ENCODE measurements around the gene KDM7A.
"Not testable (repeated sequence)": the region's sequence is repeated elsewhere in the genome, so short reads cannot be mapped to it uniquely, and the experiment has no call there.

KDM7A gene

DNA sequence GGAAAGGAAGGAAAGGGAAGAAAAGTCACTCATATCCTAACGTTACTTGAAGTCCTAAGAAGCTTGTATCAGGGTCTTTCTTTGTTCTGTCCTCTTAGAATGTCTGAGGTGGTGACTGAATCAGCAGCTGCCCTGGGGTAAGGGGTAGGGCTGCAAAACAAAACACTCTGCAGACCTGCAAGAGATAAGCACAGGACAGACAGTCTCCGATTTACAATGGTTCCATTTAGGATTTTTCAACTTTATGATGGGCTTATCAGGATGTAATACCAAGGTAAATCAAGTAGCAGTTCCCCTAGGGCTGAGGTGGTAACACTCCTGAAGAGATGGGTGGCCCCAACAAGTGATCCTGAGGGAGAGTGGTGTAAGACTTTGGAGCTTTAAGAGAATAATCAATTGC is 16.5 kb downstream of the KDM7A start:
- no peak for DNase-seq (ENCODE audit: low spot score)

DNA sequence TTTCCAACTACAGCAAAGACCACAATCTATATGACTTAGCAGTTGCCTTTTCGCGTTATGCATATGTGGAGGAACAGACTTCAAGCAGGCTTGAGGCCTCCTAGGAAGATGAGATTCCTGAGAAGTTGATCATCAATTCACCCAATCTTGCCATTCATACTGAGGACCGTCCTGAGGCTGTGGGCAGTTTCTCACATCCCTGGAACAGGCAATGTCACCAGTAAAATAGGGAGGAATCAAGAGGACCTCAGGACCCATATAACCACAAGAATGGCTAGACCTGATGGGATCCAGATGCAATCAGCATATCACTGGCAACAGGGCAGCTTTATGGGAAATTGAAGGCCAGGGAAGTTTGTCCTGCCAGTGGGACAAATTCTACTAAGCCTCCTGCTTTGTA is 17.3 kb downstream of the KDM7A start:
- DNase-seq (ENCODE audit: low spot score): no peak

DNA sequence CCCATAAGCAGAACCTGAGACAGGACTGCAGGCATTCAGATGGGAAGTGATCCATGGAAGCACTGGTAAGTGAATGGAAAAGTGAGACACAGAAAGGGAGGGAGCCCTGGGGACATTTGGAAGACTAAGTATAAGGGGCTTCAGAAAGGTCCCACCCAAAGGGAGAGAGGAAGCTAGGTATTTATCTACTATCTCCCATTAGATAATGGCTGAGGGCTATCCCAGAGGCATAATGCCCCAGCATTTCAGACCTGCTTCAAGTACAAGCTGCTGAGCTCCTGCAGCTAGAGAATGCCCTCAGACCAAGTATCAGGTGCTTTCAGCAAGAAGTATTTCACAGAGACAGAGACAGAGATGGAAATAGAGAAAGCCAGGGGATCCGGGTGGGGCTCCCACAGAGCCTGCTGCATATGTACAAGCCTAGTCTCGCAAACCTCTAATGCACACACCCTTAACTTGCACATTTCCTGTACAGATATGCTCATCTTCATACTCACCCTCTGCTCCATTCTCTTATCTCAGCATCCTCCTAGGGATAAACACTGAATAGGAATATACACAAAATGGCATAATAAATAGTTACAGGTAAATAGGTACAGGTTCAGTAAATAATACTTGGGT is 20.2 kb downstream of the KDM7A start:
- no peak for DNase-seq (ENCODE audit: low spot score)

DNA sequence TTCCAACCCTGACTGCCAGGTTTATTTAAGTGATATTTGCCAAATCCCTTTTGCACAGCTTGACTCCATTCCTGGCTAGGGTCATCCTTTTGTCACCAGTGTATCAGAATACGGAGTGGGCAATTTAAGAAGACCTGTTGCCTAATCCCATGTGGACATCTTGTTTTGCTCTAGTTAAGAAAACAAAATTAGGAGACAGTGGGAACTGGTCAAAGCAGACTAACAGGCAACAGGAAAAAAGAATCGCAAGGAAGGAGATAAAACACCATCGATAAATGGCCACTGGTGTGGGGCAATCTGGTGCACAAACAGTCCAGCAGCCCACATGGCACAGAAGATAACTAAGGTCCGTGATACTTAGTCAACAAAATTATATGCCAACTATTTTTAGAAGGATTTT is 21.4 kb downstream of the KDM7A start:
- DNase-seq (ENCODE audit: low spot score): no peak

DNA sequence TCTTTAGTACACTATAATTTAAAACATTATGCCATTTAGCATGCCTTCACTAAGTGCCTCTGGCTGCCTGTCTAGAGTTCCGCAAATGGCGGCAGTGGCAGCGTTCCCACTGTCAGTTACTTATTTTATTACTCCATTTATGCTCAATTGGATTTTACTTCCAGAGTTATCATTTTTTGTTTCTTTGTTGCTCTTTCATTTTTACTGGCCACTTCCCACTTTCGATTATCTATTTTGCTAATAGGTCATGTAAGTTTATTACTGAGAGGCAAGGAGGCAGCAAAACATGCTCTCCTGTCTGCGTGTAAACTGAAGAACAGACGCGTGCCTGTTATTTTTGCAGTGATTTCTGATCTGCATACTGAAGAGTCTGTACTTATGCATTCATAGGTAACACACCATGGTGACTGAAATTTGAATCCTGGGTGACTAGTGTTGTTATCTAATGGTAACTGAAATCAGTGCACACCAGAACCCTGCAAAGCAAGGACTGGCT is 23.1 kb downstream of the KDM7A start:
- DNase-seq (ENCODE audit: low spot score): no peak

DNA sequence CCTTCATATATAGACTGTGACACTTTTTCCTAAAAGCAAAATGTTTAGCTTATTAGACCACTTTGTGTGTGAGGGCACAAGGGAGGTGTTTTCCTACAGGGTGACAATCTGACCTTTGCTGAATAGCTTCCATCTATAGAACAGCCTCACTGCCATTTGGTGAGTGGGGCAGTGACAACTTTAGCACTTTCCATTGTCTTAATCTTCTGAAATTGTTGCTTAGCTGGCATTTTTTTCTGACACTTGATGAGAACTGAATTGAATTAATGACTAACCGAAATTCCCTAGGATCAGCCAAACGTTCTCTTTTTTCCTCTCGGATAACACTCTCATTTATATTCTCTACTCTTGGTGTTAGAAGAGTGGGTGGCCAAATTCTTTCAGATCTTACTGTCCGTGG is 30.2 kb downstream of the KDM7A start:
- DNase-seq (ENCODE audit: low spot score): no peak

DNA sequence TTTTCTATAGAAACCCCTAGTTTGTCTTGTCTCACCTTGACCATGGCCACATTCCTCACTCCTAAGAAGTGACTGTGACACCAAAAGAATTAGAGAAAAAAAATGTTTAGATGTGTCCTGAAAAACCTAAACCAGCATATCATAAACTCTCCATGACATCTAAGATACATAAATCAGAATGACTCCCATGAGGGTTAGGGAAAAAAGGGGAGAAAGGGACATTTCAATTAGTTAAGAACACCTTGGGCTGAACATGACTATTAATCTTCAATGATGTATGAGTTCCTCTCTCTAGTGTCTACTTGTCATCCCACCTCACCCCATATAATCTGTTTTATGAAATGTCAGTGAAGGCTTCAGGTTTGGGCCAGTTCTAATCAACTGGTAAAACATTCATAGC is 31.1 kb downstream of the KDM7A start:
- DNase-seq (ENCODE audit: low spot score): no peak

DNA sequence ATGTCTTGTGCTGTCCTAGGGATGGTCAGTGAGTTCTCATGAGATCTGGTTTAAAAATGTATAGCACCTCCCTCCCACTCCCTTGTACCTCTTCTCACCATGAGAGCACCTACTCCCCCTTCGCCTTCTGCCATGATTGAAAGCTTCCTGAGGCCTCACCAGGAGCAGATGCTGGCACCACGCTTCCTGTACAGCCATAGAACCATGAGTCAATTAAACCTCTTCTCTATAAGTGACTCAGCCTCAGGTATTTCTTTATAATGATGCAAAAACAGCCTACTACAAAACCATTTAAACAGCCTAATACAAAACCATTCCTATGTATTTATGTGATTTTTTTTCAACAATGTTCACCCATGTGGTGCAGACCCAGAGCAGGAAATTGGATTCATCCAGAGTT is 32.0 kb downstream of the KDM7A start:
- no peak for DNase-seq (ENCODE audit: low spot score)

DNA sequence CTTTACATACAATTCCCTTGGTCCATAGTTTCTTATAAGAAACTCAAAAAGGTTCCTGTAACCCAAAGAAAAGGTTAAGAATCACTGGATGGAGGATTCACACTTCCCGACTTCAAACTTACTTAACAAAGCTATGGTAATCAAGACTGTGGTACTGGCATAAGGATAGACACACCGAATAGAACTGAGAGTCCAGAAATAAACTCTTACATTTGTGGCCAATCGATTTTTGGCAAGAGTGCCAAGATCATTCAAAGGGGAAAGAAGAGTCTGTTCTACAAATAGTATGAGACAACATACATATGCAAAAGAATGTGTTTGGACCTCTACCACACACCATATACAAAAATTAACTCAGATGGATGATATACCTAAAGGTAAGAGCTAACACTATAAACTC is 32.8 kb downstream of the KDM7A start:
- no peak for DNase-seq (ENCODE audit: low spot score)

DNA sequence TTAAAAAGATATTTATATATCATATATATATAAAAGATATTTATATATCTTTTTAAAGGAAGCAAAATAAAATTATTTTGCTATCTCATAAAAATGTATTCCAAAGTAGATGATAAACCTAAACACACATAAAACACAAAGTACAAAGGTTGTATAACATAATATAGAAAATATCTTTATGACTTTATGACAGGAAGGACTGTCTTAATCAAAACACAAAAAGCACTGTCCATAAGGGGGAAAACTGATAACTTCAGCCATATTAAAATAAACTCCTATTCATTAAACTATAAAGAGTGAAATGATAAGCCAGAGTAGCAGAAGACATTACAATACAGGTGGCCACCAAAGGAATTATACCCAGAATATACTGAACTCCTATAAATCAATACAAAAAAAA is 34.8 kb downstream of the KDM7A start:
- DNase-seq (ENCODE audit: low spot score): no peak

DNA sequence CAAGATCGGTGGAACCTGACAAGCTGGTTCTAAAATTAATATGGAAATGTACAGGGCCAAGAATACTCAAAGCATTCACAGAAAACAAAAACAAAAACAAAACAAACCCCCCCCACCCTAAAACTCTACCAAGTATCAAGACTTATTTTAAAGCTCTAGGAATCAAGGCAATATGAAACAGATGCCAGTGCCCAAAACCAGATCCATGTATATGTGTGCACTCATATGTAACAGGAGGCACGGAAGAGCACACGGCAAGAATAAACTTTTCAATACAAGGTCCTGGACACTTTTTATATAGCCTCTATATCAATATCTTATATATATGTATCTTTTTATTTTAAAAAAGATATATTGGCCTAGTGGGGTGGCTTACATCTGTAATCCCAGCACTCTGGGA is 35.5 kb downstream of the KDM7A start:
- DNase-seq (ENCODE audit: low spot score): no peak

DNA sequence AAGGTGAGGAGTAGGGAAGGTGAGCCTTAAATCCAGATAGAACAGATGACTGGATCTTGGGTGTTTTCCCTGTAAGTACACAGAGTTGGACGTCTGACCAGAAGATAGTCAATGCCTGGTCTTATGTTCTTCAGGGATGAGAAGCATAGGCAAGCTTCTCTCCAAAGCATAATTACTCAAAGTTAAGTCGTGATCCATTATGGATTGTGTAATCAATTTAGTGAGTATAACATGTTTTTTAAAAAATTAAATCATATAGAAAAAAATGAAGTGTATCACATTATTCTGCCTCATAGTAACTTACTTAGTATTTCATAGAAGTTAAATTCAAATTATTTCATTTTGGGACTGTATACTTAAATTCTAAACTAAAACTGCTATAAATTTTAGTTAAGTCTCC is 39.7 kb downstream of the KDM7A start:
- DNase-seq (ENCODE audit: low spot score): no peak

DNA sequence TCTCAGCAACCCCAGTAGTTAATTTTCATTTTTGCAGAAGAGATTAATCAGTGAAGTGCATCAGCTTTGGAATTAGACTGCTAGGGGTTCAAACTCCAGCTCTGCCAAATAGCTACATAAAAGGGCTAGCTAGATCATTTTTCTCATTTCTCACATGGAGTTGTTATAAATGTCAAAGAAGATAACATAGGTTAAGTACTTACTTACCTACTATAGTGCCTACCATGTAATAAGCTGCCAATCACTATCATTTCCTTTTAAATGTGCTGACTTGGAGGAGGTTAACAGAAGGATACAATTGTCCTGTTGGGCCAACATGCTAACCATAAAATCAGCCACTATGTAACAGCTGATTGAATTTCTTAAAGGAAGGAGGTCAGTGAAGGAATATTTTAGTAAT is 40.7 kb downstream of the KDM7A start:
- DNase-seq (ENCODE audit: low spot score): no peak

DNA sequence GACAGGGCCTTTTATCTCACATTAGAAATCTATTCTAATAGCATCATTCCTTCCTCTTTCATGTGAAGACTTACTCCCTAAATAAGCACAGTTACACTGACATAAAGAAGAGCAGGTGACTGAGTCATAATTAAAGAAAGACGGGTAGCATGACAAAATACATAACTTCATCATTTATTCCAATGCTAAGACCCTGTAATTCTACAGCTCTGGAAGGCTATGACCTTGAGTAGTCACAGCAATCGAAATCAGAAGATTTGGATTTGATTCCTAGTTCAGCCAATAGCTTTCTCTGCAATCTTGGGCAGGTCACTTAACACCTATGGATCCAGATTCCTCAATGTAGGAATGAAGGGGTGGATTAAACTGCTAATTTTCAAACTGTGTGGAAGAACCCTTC is 42.7 kb downstream of the KDM7A start:
- no peak for DNase-seq (ENCODE audit: low spot score)

DNA sequence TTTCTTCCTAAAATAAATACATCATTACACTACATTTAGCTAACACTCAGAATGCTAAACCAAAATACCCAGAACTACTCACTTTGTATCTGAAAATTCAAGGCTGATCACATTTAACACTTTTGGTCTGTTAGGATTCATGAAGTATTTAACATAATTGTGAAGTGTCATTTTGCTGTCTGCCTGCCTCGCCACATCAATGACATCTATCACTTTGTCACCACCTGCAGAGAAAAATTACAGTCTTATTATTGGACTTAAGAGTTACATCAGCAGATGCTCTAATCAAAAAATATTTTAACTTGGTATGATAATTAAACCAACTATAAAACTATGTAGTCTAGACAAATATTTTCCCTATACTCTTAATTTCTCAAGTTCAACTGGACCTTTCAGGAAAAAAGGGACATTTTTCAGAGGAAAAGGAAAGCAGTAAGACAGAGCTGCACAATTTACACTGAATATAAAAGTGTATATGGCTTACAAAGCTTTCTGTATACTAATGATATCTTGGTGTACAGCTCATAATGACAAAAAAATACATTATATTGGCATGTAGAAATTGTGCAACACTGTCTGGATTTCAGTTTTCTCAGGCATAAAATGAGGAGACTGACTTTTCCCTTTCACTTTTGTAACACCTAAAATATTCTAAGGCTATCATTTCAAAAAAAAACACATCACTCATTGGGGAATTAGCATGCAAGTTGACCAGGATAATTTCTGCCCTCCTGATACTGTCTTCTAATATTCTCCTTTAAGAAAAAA is 49.2 kb downstream of the KDM7A start:
- no peak for DNase-seq (ENCODE audit: low spot score)

DNA sequence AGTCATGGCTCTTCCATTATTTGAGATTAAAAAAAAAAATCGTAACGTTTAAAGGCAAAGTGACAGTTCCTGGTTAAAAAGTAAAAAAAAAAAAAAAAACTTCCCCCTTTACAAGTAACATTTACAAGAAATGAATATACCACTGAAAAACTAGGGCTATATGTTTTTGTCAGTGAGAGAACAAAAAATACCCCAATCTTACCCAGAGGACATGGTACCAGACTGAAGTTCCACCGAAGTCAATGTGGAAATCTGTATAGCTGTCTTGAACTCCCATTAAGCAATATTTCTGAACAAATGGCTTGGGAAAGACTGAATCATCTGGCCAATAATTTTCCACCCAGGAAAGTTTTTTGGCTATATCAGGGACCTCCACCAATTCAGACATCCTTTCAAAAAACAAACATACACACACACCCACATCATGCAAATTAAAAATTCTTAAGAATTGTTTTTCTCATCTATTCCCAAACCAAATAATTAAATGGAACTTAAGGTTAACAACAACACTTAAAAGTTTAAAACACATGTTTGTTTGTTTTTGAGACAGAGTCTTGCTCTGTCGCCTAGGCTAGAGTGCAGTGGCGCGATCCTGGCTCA is 50.2 kb downstream of the KDM7A start:
- DNase-seq (ENCODE audit: low spot score): no peak

DNA sequence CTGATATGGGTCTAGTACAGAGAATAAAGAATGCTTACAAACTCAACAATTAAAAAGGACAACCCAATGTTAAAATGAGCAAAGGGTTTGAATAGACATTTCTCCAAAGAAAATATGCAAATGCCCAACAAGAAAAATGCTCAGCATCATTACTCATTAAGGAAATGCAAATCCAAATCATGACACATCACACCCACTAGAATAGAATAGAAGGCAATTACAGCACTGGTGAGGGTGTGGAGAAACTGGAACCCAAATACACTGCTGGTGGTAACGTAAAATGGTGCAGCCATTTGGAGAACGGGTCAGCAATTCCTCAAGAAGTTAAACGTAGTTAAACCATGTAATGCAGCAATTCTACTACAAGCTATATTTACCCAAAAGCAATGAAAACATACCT is 53.8 kb downstream of the KDM7A start:
- DNase-seq (ENCODE audit: low spot score): no peak

DNA sequence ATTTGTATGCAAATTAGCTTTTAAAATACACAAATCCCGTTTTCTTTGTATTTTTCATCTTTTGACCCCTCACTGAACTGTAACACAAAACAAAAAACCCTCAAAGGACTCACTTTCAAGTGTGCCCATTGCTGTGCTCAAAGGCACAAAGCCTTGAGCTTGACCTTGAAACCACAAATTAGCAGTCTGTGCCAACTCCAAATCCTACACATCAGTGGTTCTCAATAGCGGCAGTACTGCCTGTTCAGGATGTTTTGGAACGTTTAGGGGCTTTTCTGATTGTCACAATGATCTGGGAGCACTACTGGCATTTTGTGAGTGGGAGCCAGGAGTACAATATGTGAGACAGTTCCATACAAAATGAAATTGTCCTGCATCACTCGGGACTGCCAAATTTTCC is 55.5 kb downstream of the KDM7A start:
- no peak for DNase-seq (ENCODE audit: low spot score)

DNA sequence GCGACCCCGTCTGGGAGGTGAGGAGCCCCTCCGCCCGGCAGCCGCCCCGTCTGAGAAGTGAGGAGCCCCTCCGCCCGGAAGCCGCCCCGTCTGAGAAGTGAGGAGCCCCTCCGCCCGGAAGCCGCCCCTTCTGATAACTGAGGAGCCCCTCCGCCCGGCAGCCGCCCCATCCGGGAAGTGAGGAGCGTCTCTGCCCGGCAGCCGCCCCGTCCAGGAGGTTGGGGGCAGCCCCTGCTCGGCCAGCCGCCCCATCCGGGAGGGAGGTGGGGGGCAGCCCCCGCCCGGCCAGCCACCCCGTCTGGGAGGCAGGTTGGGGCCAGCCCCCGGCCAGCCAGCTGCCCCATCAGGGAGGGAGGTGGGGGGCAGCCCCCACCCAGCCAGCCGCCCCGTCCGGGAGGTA is 62.0 kb downstream of the KDM7A start:
- DNase-seq (ENCODE audit: low spot score): not testable (repeated sequence)

DNA sequence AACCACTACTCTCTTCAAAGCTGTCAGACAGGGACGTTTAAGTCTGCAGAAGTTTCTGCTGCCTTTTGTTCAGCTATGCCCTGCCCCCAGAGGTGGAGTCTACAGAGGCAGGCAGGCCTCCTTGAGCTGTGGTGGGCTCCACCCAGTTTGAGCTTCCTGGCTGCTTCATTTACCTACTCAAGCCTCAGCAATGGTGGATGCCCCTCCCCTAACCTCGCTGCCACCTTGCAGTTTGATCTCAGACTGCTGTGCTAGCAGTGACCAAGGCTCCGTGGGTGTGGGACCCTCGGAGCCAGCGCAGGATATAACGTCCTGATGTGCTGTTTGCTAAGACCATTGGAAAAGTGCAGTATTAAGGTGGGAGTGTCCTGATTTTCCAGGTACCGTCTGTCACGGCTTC is 68.0 kb downstream of the KDM7A start:
- DNase-seq (ENCODE audit: low spot score): not testable (repeated sequence)

DNA sequence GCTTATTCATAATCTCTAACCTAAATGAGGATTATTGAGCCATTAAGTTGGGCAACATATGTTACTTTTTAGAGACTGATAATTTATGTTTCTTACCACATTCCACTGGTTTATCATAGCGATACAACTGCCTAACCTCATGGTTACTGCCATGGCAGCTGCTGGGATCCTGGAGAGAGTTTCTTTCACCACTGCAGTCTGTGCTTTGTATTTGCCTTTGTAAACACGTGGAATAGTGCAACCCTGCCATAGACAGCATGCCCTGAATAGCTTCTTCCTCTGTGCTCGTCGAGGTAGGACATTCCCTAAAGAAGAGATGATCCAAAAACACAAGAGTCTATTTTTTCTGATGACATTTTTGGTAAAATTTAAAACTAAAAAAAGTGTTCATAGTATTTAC is 80.3 kb downstream of the KDM7A start:
- DNase-seq (ENCODE audit: low spot score): no peak

DNA sequence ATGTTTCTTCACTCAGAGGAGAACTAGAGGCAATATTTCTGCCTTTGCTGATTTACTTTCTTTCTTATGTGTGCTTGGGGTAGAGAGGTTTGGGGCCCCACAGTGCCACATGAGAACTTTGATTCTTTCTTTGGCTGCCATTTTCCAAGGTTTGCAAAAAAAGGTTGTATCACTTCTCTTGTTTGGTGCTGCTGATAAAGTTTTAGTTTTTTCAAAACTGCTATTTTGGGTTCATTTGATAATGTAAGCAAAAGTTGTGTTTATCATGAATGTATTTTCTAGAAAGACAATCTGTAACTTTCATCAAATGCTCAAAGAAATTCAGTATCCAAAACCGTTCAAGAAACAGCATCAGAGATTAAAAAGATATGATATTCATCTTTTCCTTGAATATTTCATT is 83.4 kb downstream of the KDM7A start:
- no peak for DNase-seq (ENCODE audit: low spot score)

DNA sequence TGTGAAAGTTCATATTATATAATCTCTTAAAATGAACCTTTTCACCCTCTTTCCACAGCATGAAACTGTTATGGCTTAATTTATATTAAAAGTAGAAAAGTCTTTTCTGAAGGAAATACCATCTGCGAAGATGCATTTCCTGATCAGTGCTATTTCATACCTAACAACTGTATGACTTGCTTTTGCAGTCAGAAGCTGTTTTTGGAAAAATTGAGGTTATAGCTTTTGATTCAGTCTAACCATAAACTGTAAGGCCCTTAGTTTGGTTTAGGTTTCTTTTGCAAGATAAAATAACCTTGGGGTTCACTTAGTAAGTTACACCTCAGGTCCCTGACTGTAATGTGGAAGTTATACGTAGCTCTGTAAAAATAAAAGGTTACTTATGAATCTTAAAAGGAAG is 91.3 kb downstream of the KDM7A start:
- no peak for DNase-seq (ENCODE audit: low spot score)

DNA sequence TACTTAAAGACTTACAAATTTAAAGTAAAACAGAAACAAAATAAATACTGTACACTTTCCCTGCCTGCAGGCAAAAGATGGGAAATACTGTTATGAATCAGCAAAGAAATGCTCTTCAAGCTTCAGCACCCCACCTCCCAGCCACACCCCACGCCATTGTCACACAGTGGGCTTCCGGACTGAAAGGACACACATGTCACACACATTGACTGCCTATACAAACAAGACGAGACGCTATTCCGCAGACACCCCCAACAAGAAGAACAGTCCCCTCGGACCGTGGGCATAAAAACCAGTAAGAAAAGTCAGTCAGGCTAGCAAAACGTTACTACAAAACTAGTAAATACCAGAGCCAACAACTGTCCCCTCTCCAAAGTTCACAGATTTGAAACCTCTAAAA is 91.8 kb downstream of the KDM7A start:
- no peak for DNase-seq (ENCODE audit: low spot score)
